A549 treated with CORT108297 at 1 μM for 4 hours (cell line): Measurements from ENCODE around the gene PRKAB1. TPM values are rescaled to one million over a fixed set of nuclear protein-coding genes. Genes with fewer than 3 reads are reported as not detected.

Experiments used
- total RNA-seq: library from RNA; stranded (reverse); fragments of 200-300 nt; extraction: Qiagen RNA extraction; gene quantifications from 5 replicates; pipeline ENCODE4 v1.2.3, GENCODE V29; 2022

The PRKAB1 gene
- 31.9 to 35.6 TPM (median 34.2 TPM) in 5 replicates for total RNA-seq

GRCh38 chr12:119667577-119668323 lies at the start of gene PRKAB1:
Gene PRKAB1, plus strand, starts transcription at chr12:119668133. Its CDS starts 112 bp downstream, at chr12:119668245.

Other genes starting within 250 kb of the PRKAB1 start
- 0.03 to 0.09 TPM (median 0.05 TPM) in 5 replicates for gene TMEM233, start 74.4 kb upstream of the PRKAB1 start, total RNA-seq
- gene CIT, start 209.2 kb downstream of the PRKAB1 start, total RNA-seq, result 10.1 to 14.6 TPM (median 12.3 TPM) in 5 replicates